K562 (cell line): ENCODE measurements around the gene RAB24. TPM values are rescaled to one million over a fixed set of nuclear protein-coding genes. Genes with fewer than 3 reads are reported as not detected.

Experiments
- BRD9 ChIP-seq: fragments of 450-650 bp; IDR thresholded peaks from 2 replicates; pipeline ENCODE4 v1.6.1; 2018; ENCODE audit warnings: low read depth; ENCODE audit not compliant: partially characterized antibody
- CTCF ChIP-seq, 3 experiments: IDR thresholded peaks in 2 of 3; conservative IDR thresholded peaks in 1 of 3; 2 replicates each; pipeline ENCODE4 v1.5.1; 2011 to 2012; ENCODE audit warnings: low read length in 3 of 3, mild to moderate bottlenecking in 3 of 3, control low read depth in 2 of 3, improper control_type of control experiment in 1 of 3, inconsistent platforms in 1 of 3, low read depth in 1 of 3, mixed read lengths in 1 of 3, moderate library complexity in 1 of 3; ENCODE audit not compliant: insufficient read depth in 2 of 3
- DEAF1 ChIP-seq: fragments of 450-650 bp; formaldehyde crosslinking; IDR thresholded peaks from 2 replicates; pipeline ENCODE4 v1.4.0; 2020; ENCODE audit warnings: mild to moderate bottlenecking, moderate library complexity
- E2F3 ChIP-seq: fragments of 250-450 bp; sonication (Bioruptor Pico); IDR thresholded peaks from 2 replicates; pipeline ENCODE4 v1.4.0; 2020; ENCODE audit warnings: mild to moderate bottlenecking
- EZH2 ChIP-seq: IDR thresholded peaks from 2 replicates; pipeline ENCODE4 v1.6.1; 2012; ENCODE audit warnings: low read depth, mild to moderate bottlenecking, inconsistent platforms, low read length, borderline replicate concordance
- FOSL1 ChIP-seq: fragments of 200-800 bp; sonication (Bioruptor generic); conservative IDR thresholded peaks from 2 replicates; pipeline ENCODE4 v1.6.1; 2016; ENCODE audit warnings: missing genetic modification characterization, missing compliant biosample characterization
- HDGF ChIP-seq: fragments of 450-650 bp; IDR thresholded peaks from 2 replicates; pipeline ENCODE4 v1.6.1; 2016
- HMGN3 ChIP-seq: IDR thresholded peaks from 2 replicates; pipeline ENCODE4 v1.6.1; 2011; ENCODE audit warnings: borderline replicate concordance, low read depth, mild to moderate bottlenecking, mixed read lengths, low read length; ENCODE audit not compliant: insufficient read length; ENCODE audit errors: extremely low read depth
- JUN ChIP-seq, 2 experiments: sonication (generic) in 1 of 2; formaldehyde crosslinking in 1 of 2; IDR thresholded peaks; 2 replicates each; pipeline versions ENCODE4 v1.6.1 to v1.8.0; 2012 to 2022; ENCODE audit warnings: borderline replicate concordance in 2 of 2, mild to moderate bottlenecking in 2 of 2, improper control_type of control experiment in 1 of 2, low read depth in 1 of 2, low read length in 1 of 2, missing genetic modification reagents in 1 of 2
- MEF2A ChIP-seq: IDR thresholded peaks from 2 replicates; pipeline ENCODE4 v1.6.1; 2011; ENCODE audit warnings: low read depth, mild to moderate bottlenecking, low read length, moderate library complexity; ENCODE audit not compliant: control insufficient read depth
- NCOA1 ChIP-seq: fragments of 450-650 bp; IDR thresholded peaks from 2 replicates; pipeline ENCODE4 v1.6.1; 2016; ENCODE audit warnings: low read depth
- POLR2G ChIP-seq: fragments of 200-400 bp; formaldehyde crosslinking; IDR thresholded peaks from 2 replicates; pipeline ENCODE4 v1.6.1; 2017; ENCODE audit warnings: low read depth, mild to moderate bottlenecking, antibody characterized with exemption, low read length, moderate library complexity
- POU5F1 ChIP-seq: fragments of 150-350 bp; IDR thresholded peaks from 2 replicates; pipeline ENCODE4 v1.6.1; 2014; ENCODE audit warnings: borderline replicate concordance, low read length, low read depth, mild to moderate bottlenecking; ENCODE audit not compliant: partially characterized antibody
- SNRNP70 ChIP-seq: fragments of 200-400 bp; formaldehyde crosslinking; optimal IDR thresholded peaks from 2 replicates; pipeline ENCODE3; 2017; ENCODE audit warnings: low read depth, low read length
- SUPT5H ChIP-seq: fragments of 450-650 bp; IDR thresholded peaks from 2 replicates; pipeline ENCODE4 v1.6.1; 2016
- ZBTB34 ChIP-seq: fragments of 250-450 bp; sonication (Bioruptor Pico); IDR thresholded peaks from 2 replicates; pipeline ENCODE4 v1.8.0; 2021; ENCODE audit warnings: mild to moderate bottlenecking, moderate library complexity
- ZNF133 ChIP-seq: fragments of 250-450 bp; sonication (Bioruptor Pico); IDR thresholded peaks from 2 replicates; pipeline ENCODE4 v1.4.0; 2020; ENCODE audit warnings: mild to moderate bottlenecking
- ZNF449 ChIP-seq: fragments of 250-450 bp; sonication (Bioruptor Pico); IDR thresholded peaks from 2 replicates; pipeline ENCODE4 v1.8.0; 2022; ENCODE audit warnings: moderate library complexity, mild to moderate bottlenecking, inconsistent platforms
- ZNF584 ChIP-seq: fragments of 200-800 bp; sonication (Bioruptor generic); IDR thresholded peaks from 2 replicates; pipeline ENCODE4 v1.6.1; 2016; ENCODE audit warnings: low read depth, mild to moderate bottlenecking, missing genetic modification characterization, missing compliant biosample characterization
- ZNF707 ChIP-seq: fragments of 250-450 bp; sonication (Bioruptor Pico); conservative IDR thresholded peaks from 2 replicates; pipeline ENCODE4 v1.8.0; 2022; ENCODE audit warnings: inconsistent platforms, mild to moderate bottlenecking, moderate library complexity
- polyA plus RNA-seq, 8 experiments: library from polyadenylated mRNA; depleted of rRNA in 4 of 8; stranded (reverse) in 5 of 8; unstranded in 3 of 8; fragments of >200 nt; fragmentation: Nextera tagmentation in 2 of 8; fragmentation: Illumina TruSeq in 1 of 8; extraction: Ambion mirVana in 2 of 8; extraction: Trizol in 1 of 8; gene quantifications; 2 replicates each; pipeline versions ENCODE4 v1.2.1 to v1.2.3, GENCODE V29; 2011 to 2014; ENCODE audit warnings: inconsistent platforms in 1 of 8, missing spikeins in 1 of 8
- total RNA-seq, 7 experiments: library from RNA; depleted of rRNA in 6 of 7; stranded (reverse); fragments of >200 nt in 6 of 7; fragmentation: Illumina TruSeq in 2 of 7; extraction: Trizol in 2 of 7; gene quantifications; 2 replicates each; pipeline versions ENCODE4 v1.2.1 to v1.2.3, GENCODE V29; 2011 to 2021; ENCODE audit warnings: low replicate concordance in 1 of 7

RAB24 gene
- total and polyA plus RNA-seq, 9 of the 15 experiments (the other 6 are each of a cell fraction or from before 2014, with no cell fraction given) = 13.9 to 107 (median 34.8) TPM

GRCh38 chr5:177351392-177352329 lies 48.1 kb upstream of the RAB24 start, which contains the start of gene LMAN2 (continued):
- TF ChIP-seq HMGN3 (no peak), DEAF1 (no peak), SNRNP70 (no peak), POU5F1 (no peak), MEF2A (no peak), POLR2G (peak; percentile 90), CTCF (IDR thresholded peaks at IDR 0.05 in 2 of 3, conservative IDR thresholded peaks at IDR 0.05 in 1 of 3; ENCODE audit: insufficient read depth in 2 of 3, low read depth in 1 of 3, low read length in 3 of 3) (no peak), E2F3 (CRISPR knock-in tag) (no peak), HDGF (no peak), ZNF584 (CRISPR knock-in tag) (no peak), ZNF449 (CRISPR knock-in tag) (no peak), ZNF707 (CRISPR knock-in tag) (0 out of 2 replicates have a peak, but pooled peaks have one; percentile 34), NCOA1 (peak; percentile 99), SUPT5H (peak; percentile 90), BRD9 (no peak), ZNF133 (CRISPR knock-in tag) (no peak), JUN (IDR thresholded peaks at IDR 0.05; ENCODE audit: borderline replicate concordance, low read depth, low read length) (peak; percentile 41; the same call in 1 of the 2 replicates), JUN (CRISPR knock-in tag; IDR thresholded peaks at IDR 0.05; ENCODE audit: borderline replicate concordance) (no peak), ZBTB34 (CRISPR knock-in tag) (no peak), FOSL1 (tag) (no peak; the same call in 1 of the 2 replicates), EZH2 (no peak)
